ENCODE measurements around the gene GPBAR1. TPM values are rescaled to one million over a fixed set of nuclear protein-coding genes. Genes with fewer than 3 reads are reported as not detected.

Gene GPBAR1
- total and polyA plus RNA-seq, 2 experiments from 2014 or later, result 0.44 TPM; not detected in 1

DNA sequence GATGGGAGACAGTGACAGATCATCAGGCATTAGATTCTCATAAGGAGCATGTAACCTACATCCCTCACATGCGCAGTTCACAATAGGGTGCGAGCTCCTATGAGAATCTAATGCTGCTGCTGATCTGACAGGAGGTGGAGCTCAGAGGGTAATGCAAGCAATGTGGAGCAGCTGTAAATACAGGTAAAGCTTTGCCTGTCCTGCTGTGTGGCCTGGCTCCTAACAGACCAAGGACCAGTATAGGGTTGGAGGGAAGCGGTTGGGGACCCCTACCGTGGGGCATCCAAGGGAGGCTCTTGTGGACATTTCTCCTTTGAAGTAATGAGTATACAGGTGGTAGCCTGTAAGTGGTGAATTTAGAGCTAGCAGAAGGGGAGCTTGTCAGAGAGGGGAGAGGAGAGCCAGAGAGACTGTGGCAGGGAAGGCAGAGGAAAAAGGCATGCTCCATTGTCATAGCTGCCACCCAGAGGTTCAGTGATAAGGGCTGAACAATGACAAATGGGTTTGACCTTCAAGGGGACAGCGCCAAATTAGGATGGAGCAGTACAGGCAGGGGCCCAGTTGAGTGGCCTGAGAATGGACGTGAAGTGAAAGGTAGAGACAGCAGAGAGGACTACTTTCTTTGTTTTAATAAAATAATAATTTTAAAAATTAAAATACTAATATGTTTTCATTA, 46.7 kb downstream of the GPBAR1 start:
- no peaks in the 10 kb centered on the region for H3K36me3 ChIP-seq (ENCODE audit: insufficient read depth)
- no peak overlapping the region for H3K4me2 ChIP-seq
- Mint-ChIP-seq H3K27me3 (ENCODE audit: insufficient read depth, low read depth, poor library complexity) (peaks cover 10% of the 10 kb centered on the region), H3K36me3 (ENCODE audit: low read depth) (no peaks in the 10 kb centered on the region), H3K27ac (no peak overlapping the region), H3K4me1 (no peaks in the 10 kb centered on the region), H3K9me3 (0 out of 3 replicates have a peak, but pooled peaks cover 3% of the 10 kb centered on the region), H3K4me3 (no peak overlapping the region)
- no peaks in the 10 kb centered on the region for H3K79me2 ChIP-seq (replicated peaks; ENCODE audit: insufficient read depth)
- H2AFZ ChIP-seq, result no peak overlapping the region
- H3K27me3 ChIP-seq (ENCODE audit: insufficient read depth), result no peaks in the 10 kb centered on the region
- ATAC-seq (no peak), DNase-seq (ENCODE audit: low spot score) (no peak)
- TF ChIP-seq JUNB (IDR thresholded peaks at IDR 0.05; ENCODE audit: unreplicated experiment), result no peak
- TF ChIP-seq ZNF114 (CRISPR knock-in tag; IDR thresholded peaks at IDR 0.05), result no peak
- TF ChIP-seq, protein P1, sequence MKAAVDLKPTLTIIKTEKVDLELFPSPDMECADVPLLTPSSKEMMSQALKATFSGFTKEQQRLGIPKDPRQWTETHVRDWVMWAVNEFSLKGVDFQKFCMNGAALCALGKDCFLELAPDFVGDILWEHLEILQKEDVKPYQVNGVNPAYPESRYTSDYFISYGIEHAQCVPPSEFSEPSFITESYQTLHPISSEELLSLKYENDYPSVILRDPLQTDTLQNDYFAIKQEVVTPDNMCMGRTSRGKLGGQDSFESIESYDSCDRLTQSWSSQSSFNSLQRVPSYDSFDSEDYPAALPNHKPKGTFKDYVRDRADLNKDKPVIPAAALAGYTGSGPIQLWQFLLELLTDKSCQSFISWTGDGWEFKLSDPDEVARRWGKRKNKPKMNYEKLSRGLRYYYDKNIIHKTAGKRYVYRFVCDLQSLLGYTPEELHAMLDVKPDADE (IDR thresholded peaks at IDR 0.05), result no peak
- no peak for TF ChIP-seq CREB1 (CRISPR knock-in tag; IDR thresholded peaks at IDR 0.05; ENCODE audit: low read depth)
- TF ChIP-seq EZH2phosphoT487 (IDR thresholded peaks at IDR 0.05; ENCODE audit: unreplicated experiment), result no peak
- TF ChIP-seq, protein P2, sequence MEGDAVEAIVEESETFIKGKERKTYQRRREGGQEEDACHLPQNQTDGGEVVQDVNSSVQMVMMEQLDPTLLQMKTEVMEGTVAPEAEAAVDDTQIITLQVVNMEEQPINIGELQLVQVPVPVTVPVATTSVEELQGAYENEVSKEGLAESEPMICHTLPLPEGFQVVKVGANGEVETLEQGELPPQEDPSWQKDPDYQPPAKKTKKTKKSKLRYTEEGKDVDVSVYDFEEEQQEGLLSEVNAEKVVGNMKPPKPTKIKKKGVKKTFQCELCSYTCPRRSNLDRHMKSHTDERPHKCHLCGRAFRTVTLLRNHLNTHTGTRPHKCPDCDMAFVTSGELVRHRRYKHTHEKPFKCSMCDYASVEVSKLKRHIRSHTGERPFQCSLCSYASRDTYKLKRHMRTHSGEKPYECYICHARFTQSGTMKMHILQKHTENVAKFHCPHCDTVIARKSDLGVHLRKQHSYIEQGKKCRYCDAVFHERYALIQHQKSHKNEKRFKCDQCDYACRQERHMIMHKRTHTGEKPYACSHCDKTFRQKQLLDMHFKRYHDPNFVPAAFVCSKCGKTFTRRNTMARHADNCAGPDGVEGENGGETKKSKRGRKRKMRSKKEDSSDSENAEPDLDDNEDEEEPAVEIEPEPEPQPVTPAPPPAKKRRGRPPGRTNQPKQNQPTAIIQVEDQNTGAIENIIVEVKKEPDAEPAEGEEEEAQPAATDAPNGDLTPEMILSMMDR (conservative IDR thresholded peaks at IDR 0.05; ENCODE audit: low read depth in 2 of 2), result no peak
- no peak for TF ChIP-seq NANOG (IDR thresholded peaks at IDR 0.05; ENCODE audit: borderline replicate concordance)
- TF ChIP-seq, protein P3, sequence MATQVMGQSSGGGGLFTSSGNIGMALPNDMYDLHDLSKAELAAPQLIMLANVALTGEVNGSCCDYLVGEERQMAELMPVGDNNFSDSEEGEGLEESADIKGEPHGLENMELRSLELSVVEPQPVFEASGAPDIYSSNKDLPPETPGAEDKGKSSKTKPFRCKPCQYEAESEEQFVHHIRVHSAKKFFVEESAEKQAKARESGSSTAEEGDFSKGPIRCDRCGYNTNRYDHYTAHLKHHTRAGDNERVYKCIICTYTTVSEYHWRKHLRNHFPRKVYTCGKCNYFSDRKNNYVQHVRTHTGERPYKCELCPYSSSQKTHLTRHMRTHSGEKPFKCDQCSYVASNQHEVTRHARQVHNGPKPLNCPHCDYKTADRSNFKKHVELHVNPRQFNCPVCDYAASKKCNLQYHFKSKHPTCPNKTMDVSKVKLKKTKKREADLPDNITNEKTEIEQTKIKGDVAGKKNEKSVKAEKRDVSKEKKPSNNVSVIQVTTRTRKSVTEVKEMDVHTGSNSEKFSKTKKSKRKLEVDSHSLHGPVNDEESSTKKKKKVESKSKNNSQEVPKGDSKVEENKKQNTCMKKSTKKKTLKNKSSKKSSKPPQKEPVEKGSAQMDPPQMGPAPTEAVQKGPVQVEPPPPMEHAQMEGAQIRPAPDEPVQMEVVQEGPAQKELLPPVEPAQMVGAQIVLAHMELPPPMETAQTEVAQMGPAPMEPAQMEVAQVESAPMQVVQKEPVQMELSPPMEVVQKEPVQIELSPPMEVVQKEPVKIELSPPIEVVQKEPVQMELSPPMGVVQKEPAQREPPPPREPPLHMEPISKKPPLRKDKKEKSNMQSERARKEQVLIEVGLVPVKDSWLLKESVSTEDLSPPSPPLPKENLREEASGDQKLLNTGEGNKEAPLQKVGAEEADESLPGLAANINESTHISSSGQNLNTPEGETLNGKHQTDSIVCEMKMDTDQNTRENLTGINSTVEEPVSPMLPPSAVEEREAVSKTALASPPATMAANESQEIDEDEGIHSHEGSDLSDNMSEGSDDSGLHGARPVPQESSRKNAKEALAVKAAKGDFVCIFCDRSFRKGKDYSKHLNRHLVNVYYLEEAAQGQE (IDR thresholded peaks at IDR 0.05; ENCODE audit: unreplicated experiment), result no peak
- no peak for TF ChIP-seq ZNF331 (CRISPR knock-in tag; IDR thresholded peaks at IDR 0.05; ENCODE audit: low read depth)
- no peak for TF ChIP-seq POLR2AphosphoS5 (IDR thresholded peaks at IDR 0.05; ENCODE audit: low read depth)
- TF ChIP-seq, protein P4, sequence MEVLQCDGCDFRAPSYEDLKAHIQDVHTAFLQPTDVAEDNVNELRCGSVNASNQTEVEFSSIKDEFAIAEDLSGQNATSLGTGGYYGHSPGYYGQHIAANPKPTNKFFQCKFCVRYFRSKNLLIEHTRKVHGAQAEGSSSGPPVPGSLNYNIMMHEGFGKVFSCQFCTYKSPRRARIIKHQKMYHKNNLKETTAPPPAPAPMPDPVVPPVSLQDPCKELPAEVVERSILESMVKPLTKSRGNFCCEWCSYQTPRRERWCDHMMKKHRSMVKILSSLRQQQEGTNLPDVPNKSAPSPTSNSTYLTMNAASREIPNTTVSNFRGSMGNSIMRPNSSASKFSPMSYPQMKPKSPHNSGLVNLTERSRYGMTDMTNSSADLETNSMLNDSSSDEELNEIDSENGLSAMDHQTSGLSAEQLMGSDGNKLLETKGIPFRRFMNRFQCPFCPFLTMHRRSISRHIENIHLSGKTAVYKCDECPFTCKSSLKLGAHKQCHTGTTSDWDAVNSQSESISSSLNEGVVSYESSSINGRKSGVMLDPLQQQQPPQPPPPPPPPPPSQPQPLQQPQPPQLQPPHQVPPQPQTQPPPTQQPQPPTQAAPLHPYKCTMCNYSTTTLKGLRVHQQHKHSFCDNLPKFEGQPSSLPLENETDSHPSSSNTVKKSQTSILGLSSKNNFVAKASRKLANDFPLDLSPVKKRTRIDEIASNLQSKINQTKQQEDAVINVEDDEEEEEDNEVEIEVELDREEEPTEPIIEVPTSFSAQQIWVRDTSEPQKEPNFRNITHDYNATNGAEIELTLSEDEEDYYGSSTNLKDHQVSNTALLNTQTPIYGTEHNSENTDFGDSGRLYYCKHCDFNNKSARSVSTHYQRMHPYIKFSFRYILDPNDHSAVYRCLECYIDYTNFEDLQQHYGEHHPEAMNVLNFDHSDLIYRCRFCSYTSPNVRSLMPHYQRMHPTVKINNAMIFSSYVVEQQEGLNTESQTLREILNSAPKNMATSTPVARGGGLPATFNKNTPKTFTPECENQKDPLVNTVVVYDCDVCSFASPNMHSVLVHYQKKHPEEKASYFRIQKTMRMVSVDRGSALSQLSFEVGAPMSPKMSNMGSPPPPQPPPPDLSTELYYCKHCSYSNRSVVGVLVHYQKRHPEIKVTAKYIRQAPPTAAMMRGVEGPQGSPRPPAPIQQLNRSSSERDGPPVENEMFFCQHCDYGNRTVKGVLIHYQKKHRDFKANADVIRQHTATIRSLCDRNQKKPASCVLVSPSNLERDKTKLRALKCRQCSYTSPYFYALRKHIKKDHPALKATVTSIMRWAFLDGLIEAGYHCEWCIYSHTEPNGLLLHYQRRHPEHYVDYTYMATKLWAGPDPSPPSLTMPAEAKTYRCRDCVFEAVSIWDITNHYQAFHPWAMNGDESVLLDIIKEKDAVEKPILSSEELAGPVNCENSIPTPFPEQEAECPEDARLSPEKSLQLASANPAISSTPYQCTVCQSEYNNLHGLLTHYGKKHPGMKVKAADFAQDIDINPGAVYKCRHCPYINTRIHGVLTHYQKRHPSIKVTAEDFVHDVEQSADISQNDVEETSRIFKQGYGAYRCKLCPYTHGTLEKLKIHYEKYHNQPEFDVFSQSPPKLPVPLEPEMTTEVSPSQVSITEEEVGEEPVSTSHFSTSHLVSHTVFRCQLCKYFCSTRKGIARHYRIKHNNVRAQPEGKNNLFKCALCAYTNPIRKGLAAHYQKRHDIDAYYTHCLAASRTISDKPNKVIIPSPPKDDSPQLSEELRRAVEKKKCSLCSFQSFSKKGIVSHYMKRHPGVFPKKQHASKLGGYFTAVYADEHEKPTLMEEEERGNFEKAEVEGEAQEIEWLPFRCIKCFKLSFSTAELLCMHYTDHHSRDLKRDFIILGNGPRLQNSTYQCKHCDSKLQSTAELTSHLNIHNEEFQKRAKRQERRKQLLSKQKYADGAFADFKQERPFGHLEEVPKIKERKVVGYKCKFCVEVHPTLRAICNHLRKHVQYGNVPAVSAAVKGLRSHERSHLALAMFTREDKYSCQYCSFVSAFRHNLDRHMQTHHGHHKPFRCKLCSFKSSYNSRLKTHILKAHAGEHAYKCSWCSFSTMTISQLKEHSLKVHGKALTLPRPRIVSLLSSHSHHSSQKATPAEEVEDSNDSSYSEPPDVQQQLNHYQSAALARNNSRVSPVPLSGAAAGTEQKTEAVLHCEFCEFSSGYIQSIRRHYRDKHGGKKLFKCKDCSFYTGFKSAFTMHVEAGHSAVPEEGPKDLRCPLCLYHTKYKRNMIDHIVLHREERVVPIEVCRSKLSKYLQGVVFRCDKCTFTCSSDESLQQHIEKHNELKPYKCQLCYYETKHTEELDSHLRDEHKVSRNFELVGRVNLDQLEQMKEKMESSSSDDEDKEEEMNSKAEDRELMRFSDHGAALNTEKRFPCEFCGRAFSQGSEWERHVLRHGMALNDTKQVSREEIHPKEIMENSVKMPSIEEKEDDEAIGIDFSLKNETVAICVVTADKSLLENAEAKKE (CRISPR knock-in tag; IDR thresholded peaks at IDR 0.05), result no peak
- TF ChIP-seq STAT1 (IDR thresholded peaks at IDR 0.05; ENCODE audit: unreplicated experiment), result no peak
- TF ChIP-seq EZH2 (IDR thresholded peaks at IDR 0.05; ENCODE audit: low read depth, unreplicated experiment), result no peak
- H3F3A ChIP-seq (replicated peaks; ENCODE audit: low read depth), result no peaks in the 10 kb centered on the region
- H3K27ac ChIP-seq (ENCODE audit: low read depth), result no peak overlapping the region
- H3K9me2 ChIP-seq (ENCODE audit: insufficient read depth), result no peaks in the 10 kb centered on the region
- no peak overlapping the region for H3K4me3 ChIP-seq
- H4K20me1 ChIP-seq (replicated peaks; ENCODE audit: insufficient read depth), result no peaks in the 10 kb centered on the region
- H3K4me1 ChIP-seq (ENCODE audit: insufficient read depth), result 0 out of 2 replicates have a peak, but pooled peaks cover 3% of the 10 kb centered on the region
